Retinal pigment epithelial cell (primary cell): Measurements from ENCODE around the gene GDF2.

Experiments
- DNase-seq: peaks from one replicate; pipeline ENCODE4 v3.0.0-alpha.2; 2010; ENCODE audit warnings: low read depth
- H3K4me3 ChIP-seq: 2 replicates; pipeline ENCODE4 v1.5.1; 2011; ENCODE audit warnings: mild to moderate bottlenecking, low read length, control low read depth, moderate library complexity
- TF ChIP-seq, protein P1 (sequence below): conservative IDR thresholded peaks from 2 replicates; pipeline ENCODE4 v1.5.1; 2011; ENCODE audit warnings: low read depth, low read length, control low read depth, inconsistent platforms

The GDF2 gene

GRCh38 chr10:47306387-47307210, 15.7 kb upstream of the GDF2 start:
- TF ChIP-seq, protein P1, sequence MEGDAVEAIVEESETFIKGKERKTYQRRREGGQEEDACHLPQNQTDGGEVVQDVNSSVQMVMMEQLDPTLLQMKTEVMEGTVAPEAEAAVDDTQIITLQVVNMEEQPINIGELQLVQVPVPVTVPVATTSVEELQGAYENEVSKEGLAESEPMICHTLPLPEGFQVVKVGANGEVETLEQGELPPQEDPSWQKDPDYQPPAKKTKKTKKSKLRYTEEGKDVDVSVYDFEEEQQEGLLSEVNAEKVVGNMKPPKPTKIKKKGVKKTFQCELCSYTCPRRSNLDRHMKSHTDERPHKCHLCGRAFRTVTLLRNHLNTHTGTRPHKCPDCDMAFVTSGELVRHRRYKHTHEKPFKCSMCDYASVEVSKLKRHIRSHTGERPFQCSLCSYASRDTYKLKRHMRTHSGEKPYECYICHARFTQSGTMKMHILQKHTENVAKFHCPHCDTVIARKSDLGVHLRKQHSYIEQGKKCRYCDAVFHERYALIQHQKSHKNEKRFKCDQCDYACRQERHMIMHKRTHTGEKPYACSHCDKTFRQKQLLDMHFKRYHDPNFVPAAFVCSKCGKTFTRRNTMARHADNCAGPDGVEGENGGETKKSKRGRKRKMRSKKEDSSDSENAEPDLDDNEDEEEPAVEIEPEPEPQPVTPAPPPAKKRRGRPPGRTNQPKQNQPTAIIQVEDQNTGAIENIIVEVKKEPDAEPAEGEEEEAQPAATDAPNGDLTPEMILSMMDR: no peak

GRCh38 chr10:47307381-47307780, 14.9 kb upstream of the GDF2 start:
- TF ChIP-seq, protein P1: no peak
- H3K4me3 ChIP-seq: no peak overlapping the region
- DNase-seq: no peak

More at GRCh38 chr10:47306387-47307210, 15.7 kb upstream of the GDF2 start:
- DNase-seq: no peak
- H3K4me3 ChIP-seq: no peak overlapping the region

GRCh38 chr10:47308775-47309174, 13.5 kb upstream of the GDF2 start:
- DNase-seq: no peak
- H3K4me3 ChIP-seq: no peak overlapping the region
- TF ChIP-seq, protein P1: no peak

GRCh38 chr10:47309408-47310089, 12.7 kb upstream of the GDF2 start:
- no peak overlapping the region for H3K4me3 ChIP-seq
- DNase-seq: no peak
- TF ChIP-seq, protein P1: peak; percentile 42

- DNase-seq: no peak
- TF ChIP-seq, protein P1: no peak
These were observed 12.2 kb upstream of the GDF2 start for GRCh38 chr10:47310090-47310505.

GRCh38 chr10:47311193-47311931, 10.9 kb upstream of the GDF2 start:
- no peak for DNase-seq
- TF ChIP-seq, protein P1: no peak
- no peak overlapping the region for H3K4me3 ChIP-seq

More at GRCh38 chr10:47310090-47310505, 12.2 kb upstream of the GDF2 start:
- H3K4me3 ChIP-seq: no peak overlapping the region
